ENCODE measurements around the gene PDK1.
"Not testable (repeated sequence)": the region's sequence is repeated elsewhere in the genome, so short reads cannot be mapped to it uniquely, and the experiment has no call there.

Gene PDK1

GRCh38 chr2:172555522-172556283 is at the start of gene PDK1:
Gene PDK1 (plus strand): TSS chr2:172556090. CDS start chr2:172556151, 61 bp downstream.
- peak; percentile 93 for DNase-seq (ENCODE audit: low read depth)

GRCh38 chr2:172507199-172507598 is 48.7 kb upstream of the PDK1 start:
- DNase-seq (ENCODE audit: low read depth): no peak

GRCh38 chr2:172510088-172510487 is 45.8 kb upstream of the PDK1 start:
- DNase-seq (ENCODE audit: low read depth): no peak

- no peak for DNase-seq (ENCODE audit: low read depth)
Measured at GRCh38 chr2:172510548-172510947, 45.3 kb upstream of the PDK1 start.

GRCh38 chr2:172512810-172513523 is 42.9 kb upstream of the PDK1 start:
- no peak for DNase-seq (ENCODE audit: low read depth)

- no peak for DNase-seq (ENCODE audit: low read depth)
Measured at GRCh38 chr2:172513524-172513900, 42.4 kb upstream of the PDK1 start.

- no peak for DNase-seq (ENCODE audit: low read depth)
Measured at GRCh38 chr2:172513935-172514586, 41.8 kb upstream of the PDK1 start.

GRCh38 chr2:172516299-172516698 is 39.6 kb upstream of the PDK1 start:
- peak; percentile 67 for DNase-seq (ENCODE audit: low read depth)

GRCh38 chr2:172518995-172519394 is 36.9 kb upstream of the PDK1 start:
- no peak for DNase-seq (ENCODE audit: low read depth)

- no peak for DNase-seq (ENCODE audit: low read depth)
Measured at GRCh38 chr2:172525601-172526000, 30.3 kb upstream of the PDK1 start.

GRCh38 chr2:172531309-172531708 is 24.6 kb upstream of the PDK1 start:
- no peak for DNase-seq (ENCODE audit: low read depth)

GRCh38 chr2:172532461-172532860 is 23.4 kb upstream of the PDK1 start:
- DNase-seq (ENCODE audit: low read depth): not testable (repeated sequence)

GRCh38 chr2:172533687-172534086 is 22.2 kb upstream of the PDK1 start:
- DNase-seq (ENCODE audit: low read depth): no peak

GRCh38 chr2:172535119-172535518 is 20.8 kb upstream of the PDK1 start:
- no peak for DNase-seq (ENCODE audit: low read depth)

GRCh38 chr2:172537851-172538250 is 18.0 kb upstream of the PDK1 start:
- not testable (repeated sequence) for DNase-seq (ENCODE audit: low read depth)

GRCh38 chr2:172539767-172540166 is 16.1 kb upstream of the PDK1 start:
- DNase-seq (ENCODE audit: low read depth): no peak

- DNase-seq (ENCODE audit: low read depth): peak; percentile 36
Measured at GRCh38 chr2:172540421-172540820, 15.5 kb upstream of the PDK1 start.

- DNase-seq (ENCODE audit: low read depth): no peak
Measured at GRCh38 chr2:172545408-172546075, 10.3 kb upstream of the PDK1 start.

GRCh38 chr2:172549131-172549530 is 6.8 kb upstream of the PDK1 start:
- no peak for DNase-seq (ENCODE audit: low read depth)

GRCh38 chr2:172549802-172550201 is 6.1 kb upstream of the PDK1 start:
- DNase-seq (ENCODE audit: low read depth): not testable (repeated sequence)

- DNase-seq (ENCODE audit: low read depth): no peak
Measured at GRCh38 chr2:172550419-172550818, 5.5 kb upstream of the PDK1 start.

GRCh38 chr2:172551271-172551670 is 4.6 kb upstream of the PDK1 start:
- peak; percentile 16 for DNase-seq (ENCODE audit: low read depth)
